Tibial nerve (tissue), 4 donors: ENCODE measurements around the gene MGP. TPM values are rescaled to one million over a fixed set of nuclear protein-coding genes. Genes with fewer than 3 reads are reported as not detected.

ENCODE experiments used
- DNase-seq, 2 donors: peaks; one replicate each; pipeline ENCODE4 v3.0.0-alpha.2; 2019; ENCODE audit warnings: low spot score in 2 of 2
- H3K27ac ChIP-seq, 4 donors: fragments of 200-600 bp; sonication (generic) in 3 of 4; one replicate each; pipeline ENCODE4 v1.5.1; 2017 to 2019; ENCODE audit warnings: mild to moderate bottlenecking in 1 of 4
- H3K27me3 ChIP-seq, 2 donors: fragments of 200-600 bp; sonication (generic) in 1 of 2; one replicate each; pipeline versions ENCODE4 v1.5.1 to v1.6.0; 2017 to 2019
- H3K36me3 ChIP-seq, 3 donors: fragments of 200-600 bp; sonication (generic); one replicate each; pipeline ENCODE4 v1.5.1; 2018 to 2019
- H3K4me1 ChIP-seq, 4 donors: fragments of 200-600 bp; sonication (generic) in 3 of 4; one replicate each; pipeline ENCODE4 v1.5.1; 2017 to 2019
- H3K4me3 ChIP-seq, 4 donors: fragments of 200-600 bp; sonication (generic) in 3 of 4; one replicate each; pipeline ENCODE4 v1.5.1; 2017 to 2019; ENCODE audit warnings: mild to moderate bottlenecking in 1 of 4, moderate library complexity in 1 of 4
- H3K9me3 ChIP-seq, 4 donors: fragments of 200-600 bp; sonication (generic) in 3 of 4; one replicate each; pipeline ENCODE4 v1.5.1; 2017 to 2019
- CTCF ChIP-seq, 5 experiments: fragments of 200-600 bp in 3 of 5; fragments of 450-650 bp in 2 of 5; sonication (generic) in 3 of 5; IDR thresholded peaks; one replicate each; pipeline ENCODE4 v1.5.1; 2016 to 2019; ENCODE audit warnings: antibody characterized with exemption in 5 of 5, mild to moderate bottlenecking in 3 of 5, moderate library complexity in 2 of 5
- EP300 ChIP-seq, 2 donors: sonication (generic); formaldehyde crosslinking; IDR thresholded peaks; one replicate each; pipeline ENCODE4 v1.6.1; 2017; ENCODE audit warnings: antibody characterized with exemption in 2 of 2, mild to moderate bottlenecking in 1 of 2
- POLR2A ChIP-seq, 2 donors: fragments of 450-650 bp; IDR thresholded peaks; one replicate each; pipeline ENCODE4 v1.6.1; 2017; ENCODE audit warnings: antibody characterized with exemption in 2 of 2, mild to moderate bottlenecking in 2 of 2, moderate library complexity in 2 of 2
- WGBS, 2 donors: methylation state at CpG; one replicate each; pipeline ENCODE4 v1.1.5; 2018; 5-methylcytosine and 5-hydroxymethylcytosine counted together
- total RNA-seq, 4 donors: library from RNA; depleted of rRNA; stranded (reverse); fragments of >200 nt; gene quantifications; one replicate each; pipeline ENCODE4 v1.1.0, GENCODE V29; 2016

The MGP gene
- total RNA-seq, 4 donors from 2014 or later: 187 to 759 (median 492) TPM

GRCh38 chr12:14930299-14930698 is 44.6 kb upstream of the MGP start:
- Histone ChIP-seq H3K4me1 (peaks cover 0 to 16% (median 0%) of the 10 kb centered on the region in 4 donors), H3K27ac (no peak overlapping the region), H3K27me3 (no peaks in the 10 kb centered on the region), H3K36me3 (no peaks in the 10 kb centered on the region), H3K9me3 (no peaks in the 10 kb centered on the region), H3K4me3 (no peak overlapping the region)
- no peak for TF ChIP-seq CTCF (IDR thresholded peaks at IDR 0.05)
- no peak for TF ChIP-seq EP300 (IDR thresholded peaks at IDR 0.05)
- TF ChIP-seq POLR2A (IDR thresholded peaks at IDR 0.05): no peak
- no peak for DNase-seq

- H3K9me3 ChIP-seq: no peaks in the 10 kb centered on the region
- peaks cover 0 to 16% (median 0%) of the 10 kb centered on the region in 4 donors for H3K4me1 ChIP-seq
- H3K36me3 ChIP-seq: no peaks in the 10 kb centered on the region
- TF ChIP-seq CTCF (IDR thresholded peaks at IDR 0.05): no peak
- TF ChIP-seq POLR2A (IDR thresholded peaks at IDR 0.05): no peak
- no peak for TF ChIP-seq EP300 (IDR thresholded peaks at IDR 0.05)
- H3K27me3 ChIP-seq: no peaks in the 10 kb centered on the region
- H3K4me3 ChIP-seq: peak overlapping the region in 1 of 4 donors; percentile 1
- 22 to 25% methylated on average over 4 of the region's 4 CpGs for WGBS, 2 donors
- DNase-seq: no peak
- peak overlapping the region in 1 of 4 donors; percentile 25 for H3K27ac ChIP-seq
Measured at GRCh38 chr12:14928931-14929330, 43.3 kb upstream of the MGP start.

- Histone ChIP-seq H3K4me1 (peaks cover 0 to 16% (median 0%) of the 10 kb centered on the region in 4 donors), H3K36me3 (no peaks in the 10 kb centered on the region), H3K27me3 (no peaks in the 10 kb centered on the region), H3K27ac (no peak overlapping the region), H3K9me3 (no peaks in the 10 kb centered on the region), H3K4me3 (no peak overlapping the region)
- WGBS, 2 donors: 83 to 88% methylated on average over 3 of the region's 3 CpGs
- no peak for DNase-seq
- no peak for TF ChIP-seq POLR2A (IDR thresholded peaks at IDR 0.05)
Measured at GRCh38 chr12:14927267-14927666, 41.6 kb upstream of the MGP start.

GRCh38 chr12:14924541-14924940 is 38.9 kb upstream of the MGP start:
- TF ChIP-seq CTCF (IDR thresholded peaks at IDR 0.05): no peak
- no peak for TF ChIP-seq POLR2A (IDR thresholded peaks at IDR 0.05)
- no peak for TF ChIP-seq EP300 (IDR thresholded peaks at IDR 0.05)
- no peaks in the 10 kb centered on the region for H3K9me3 ChIP-seq
- DNase-seq: no peak
- no peaks in the 10 kb centered on the region for H3K36me3 ChIP-seq
- H3K27me3 ChIP-seq: no peaks in the 10 kb centered on the region
- H3K4me3 ChIP-seq: no peak overlapping the region
- no peak overlapping the region for H3K27ac ChIP-seq
- 97 to 98% methylated on average over 3 of the region's 3 CpGs for WGBS, 2 donors
- H3K4me1 ChIP-seq: peaks cover 0 to 12% (median 0%) of the 10 kb centered on the region in 4 donors

- Histone ChIP-seq H3K27me3 (no peaks in the 10 kb centered on the region), H3K36me3 (no peaks in the 10 kb centered on the region), H3K9me3 (no peaks in the 10 kb centered on the region), H3K27ac (no peak overlapping the region), H3K4me3 (no peak overlapping the region), H3K4me1 (peaks cover 0 to 6% (median 0%) of the 10 kb centered on the region in 4 donors)
- TF ChIP-seq POLR2A (IDR thresholded peaks at IDR 0.05) (no peak), CTCF (IDR thresholded peaks at IDR 0.05) (no peak), EP300 (IDR thresholded peaks at IDR 0.05) (no peak)
- DNase-seq: no peak
- 47 to 56% methylated on average over 2 of the region's 2 CpGs for WGBS, 2 donors
Measured at GRCh38 chr12:14923944-14924343, 38.3 kb upstream of the MGP start.

GRCh38 chr12:14921218-14921617 is 35.6 kb upstream of the MGP start:
- Histone ChIP-seq H3K27ac (no peak overlapping the region), H3K27me3 (no peaks in the 10 kb centered on the region), H3K4me3 (no peak overlapping the region), H3K4me1 (no peaks in the 10 kb centered on the region), H3K36me3 (no peaks in the 10 kb centered on the region), H3K9me3 (no peaks in the 10 kb centered on the region)
- no peak for TF ChIP-seq POLR2A (IDR thresholded peaks at IDR 0.05)
- no peak for TF ChIP-seq EP300 (IDR thresholded peaks at IDR 0.05)
- WGBS, 2 donors: 97 to 98% methylated on average over 2 of the region's 2 CpGs
- no peak for DNase-seq
